Upper lobe of right lung (tissue), 1 donor: Measurements from ENCODE around the gene TNP1. TPM values are rescaled to one million over a fixed set of nuclear protein-coding genes. Genes with fewer than 3 reads are reported as not detected.

Experiments used
- ATAC-seq: fragments of 200-7000 bp; cut with Tn5 transposase; one replicate; pipeline ENCODE4 v1.9.1; 2020; ENCODE audit warnings: mild to moderate bottlenecking, moderate library complexity
- DNase-seq: peaks from one replicate; pipeline ENCODE4 v3.0.0-alpha.2; 2020
- H3K27ac ChIP-seq: fragments of 200-600 bp; one replicate; pipeline ENCODE4 v1.8.0; 2022
- H3K27me3 ChIP-seq: fragments of 200-600 bp; one replicate; pipeline ENCODE4 v1.8.0; 2022; ENCODE audit warnings: mild to moderate bottlenecking
- H3K36me3 ChIP-seq: fragments of 200-600 bp; one replicate; pipeline ENCODE4 v1.8.0; 2022
- H3K4me1 ChIP-seq: fragments of 200-600 bp; one replicate; pipeline ENCODE4 v1.8.0; 2022
- H3K4me3 ChIP-seq: fragments of 200-600 bp; one replicate; pipeline ENCODE4 v1.8.0; 2022; ENCODE audit warnings: mild to moderate bottlenecking
- H3K9me3 ChIP-seq: fragments of 200-600 bp; one replicate; pipeline ENCODE4 v1.8.0; 2022
- CTCF ChIP-seq: fragments of 200-600 bp; IDR thresholded peaks from one replicate; pipeline ENCODE4 v1.8.0; 2022; ENCODE audit warnings: antibody characterized with exemption
- intact Hi-C: fragments of 100-400 bp; cut with DNase I; formaldehyde crosslinking; loops from one replicate; pipeline ENCODE4 v1.11.0; 2022
- total RNA-seq: library from RNA; stranded (reverse); fragmentation: NEBNext Ultra II Directional; extraction: Animal tissue kit (Norgen Biotek cat#: 25700); gene quantifications from one replicate; pipeline ENCODE4 v1.2.1, GENCODE V29; 2021
- donor health status: DM: no; HTN: yes; CAD: no; lungs with severe emphysema.

Gene TNP1
- total RNA-seq, 1 donor from 2014 or later, result not detected

- Histone ChIP-seq H3K36me3 (no peaks in the 10 kb centered on the region), H3K9me3 (no peaks in the 10 kb centered on the region), H3K27ac (no peak overlapping the region), H3K4me1 (no peaks in the 10 kb centered on the region), H3K27me3 (no peaks in the 10 kb centered on the region), H3K4me3 (no peak overlapping the region)
- no peak for TF ChIP-seq CTCF
- no peak for ATAC-seq
- no peak for DNase-seq
- intact Hi-C loops, result no loop called here
Observed at GRCh38 chr2:216888887-216889622, 29.2 kb upstream of the TNP1 start.

GRCh38 chr2:216888081-216888480, 28.2 kb upstream of the TNP1 start:
- TF ChIP-seq CTCF, result no peak
- Histone ChIP-seq H3K27ac (no peak overlapping the region), H3K27me3 (no peaks in the 10 kb centered on the region), H3K9me3 (no peaks in the 10 kb centered on the region), H3K4me1 (no peaks in the 10 kb centered on the region), H3K4me3 (no peak overlapping the region), H3K36me3 (no peaks in the 10 kb centered on the region)
- DNase-seq, result no peak
- ATAC-seq, result no peak
- intact Hi-C loops, result no loop called here

- no peak for DNase-seq
- Histone ChIP-seq H3K27me3 (no peaks in the 10 kb centered on the region), H3K9me3 (no peaks in the 10 kb centered on the region), H3K36me3 (no peaks in the 10 kb centered on the region), H3K4me1 (no peaks in the 10 kb centered on the region), H3K4me3 (no peak overlapping the region), H3K27ac (no peak overlapping the region)
- ATAC-seq, result peak; percentile 17
- no peak for TF ChIP-seq CTCF
- intact Hi-C loops, result no loop called here
Observed at GRCh38 chr2:216887138-216887537, 27.3 kb upstream of the TNP1 start.

- TF ChIP-seq CTCF, result no peak
- no peak for DNase-seq
- intact Hi-C loops, result no loop called here
- no peaks in the 10 kb centered on the region for H3K27me3 ChIP-seq
- no peak overlapping the region for H3K27ac ChIP-seq
- no peaks in the 10 kb centered on the region for H3K36me3 ChIP-seq
- H3K9me3 ChIP-seq, result no peaks in the 10 kb centered on the region
- no peak overlapping the region for H3K4me3 ChIP-seq
- H3K4me1 ChIP-seq, result no peaks in the 10 kb centered on the region
- ATAC-seq, result no peak
Observed at GRCh38 chr2:216885117-216885553, 25.3 kb upstream of the TNP1 start.

GRCh38 chr2:216884347-216884746, 24.5 kb upstream of the TNP1 start:
- Histone ChIP-seq H3K27me3 (no peaks in the 10 kb centered on the region), H3K36me3 (no peaks in the 10 kb centered on the region), H3K27ac (no peak overlapping the region), H3K4me3 (no peak overlapping the region), H3K4me1 (no peaks in the 10 kb centered on the region), H3K9me3 (no peaks in the 10 kb centered on the region)
- ATAC-seq, result no peak
- no peak for TF ChIP-seq CTCF
- intact Hi-C loops, result no loop called here
- no peak for DNase-seq
